Stomach (tissue), 4 donors: ENCODE data around the gene SLC25A20.

ENCODE experiments used
- CTCF ChIP-seq, 7 experiments: fragments of 450-650 bp in 4 of 7; fragments of 200-600 bp in 3 of 7; sonication (generic) in 3 of 7; IDR thresholded peaks; one replicate each; pipeline ENCODE4 v1.5.1; 2016 to 2019; ENCODE audit warnings: antibody characterized with exemption in 7 of 7, control low read depth in 2 of 7, mild to moderate bottlenecking in 1 of 7
- POLR2A ChIP-seq, 4 donors: fragments of 450-650 bp; IDR thresholded peaks; one replicate each; pipeline ENCODE4 v1.6.1; 2016; ENCODE audit warnings: antibody characterized with exemption in 4 of 4, control low read depth in 2 of 4, mild to moderate bottlenecking in 1 of 4, moderate library complexity in 1 of 4
- POLR2AphosphoS5 ChIP-seq, 3 donors: sonication (generic); formaldehyde crosslinking; IDR thresholded peaks; one replicate each; pipeline ENCODE4 v1.6.1; 2016; ENCODE audit warnings: antibody characterized with exemption in 3 of 3

GRCh38 chr3:48894516-48894915 is 4.2 kb downstream of the SLC25A20 start:
- TF ChIP-seq CTCF (IDR thresholded peaks at IDR 0.05) (no peak), POLR2AphosphoS5 (IDR thresholded peaks at IDR 0.05) (no peak), POLR2A (IDR thresholded peaks at IDR 0.05) (no peak)
